Left lung (tissue), 10 donors: ENCODE data around the gene GRK4. TPM values are rescaled to one million over a fixed set of nuclear protein-coding genes. Genes with fewer than 3 reads are reported as not detected.

Experiments used
- ATAC-seq: fragments of 200-7000 bp; cut with Tn5 transposase; one replicate; pipeline ENCODE4 v1.9.1; 2020; ENCODE audit warnings: moderate library complexity
- DNase-seq, 4 donors: peaks; one replicate each; pipeline ENCODE4 v3.0.0-alpha.2; 2013 to 2020
- H3K27ac ChIP-seq, 2 donors: fragments of 200-600 bp; sonication (generic) in 1 of 2; one replicate each; pipeline versions ENCODE4 v1.5.0 to v1.8.0; 2020 to 2021
- H3K27me3 ChIP-seq, 2 donors: fragments of 200-600 bp; sonication (generic) in 1 of 2; one replicate each; pipeline versions ENCODE4 v1.5.0 to v1.8.0; 2020 to 2021
- H3K36me3 ChIP-seq, 2 donors: fragments of 200-600 bp; sonication (generic) in 1 of 2; one replicate each; pipeline versions ENCODE4 v1.5.0 to v1.8.0; 2020 to 2021
- H3K4me1 ChIP-seq, 2 donors: fragments of 200-600 bp; one replicate each; pipeline ENCODE4 v1.8.0; 2021
- H3K4me3 ChIP-seq, 2 donors: fragments of 200-600 bp; sonication (generic) in 1 of 2; one replicate each; pipeline versions ENCODE4 v1.5.0 to v1.8.0; 2020 to 2021; ENCODE audit warnings: mild to moderate bottlenecking in 1 of 2
- H3K9me3 ChIP-seq, 2 donors: fragments of 200-600 bp; sonication (generic) in 1 of 2; one replicate each; pipeline versions ENCODE4 v1.5.0 to v1.8.0; 2020 to 2021
- CTCF ChIP-seq, 2 donors: fragments of 200-600 bp; sonication (generic) in 1 of 2; IDR thresholded peaks; one replicate each; pipeline versions ENCODE4 v1.5.0 to v1.8.0; 2021; ENCODE audit warnings: antibody characterized with exemption in 2 of 2
- intact Hi-C, 2 donors: fragments of 100-400 bp; cut with DNase I; formaldehyde crosslinking; loops; one replicate each; pipeline versions ENCODE4 v1.11.2 to v1.14.2; 2022
- polyA plus RNA-seq, 6 donors: library from polyadenylated mRNA; unstranded; fragments of 120-200 nt; gene quantifications; one replicate each; pipeline ENCODE4 v1.2.1, GENCODE V29; 2013; ENCODE audit not compliant: insufficient read length in 6 of 6
- total RNA-seq, 2 donors: library from RNA; stranded (reverse); fragmentation: NEBNext Ultra II Directional; extraction: Animal tissue kit (Norgen Biotek cat#: 25700); gene quantifications; one replicate each; pipeline ENCODE4 v1.2.1, GENCODE V29; 2021
- donor health status: DM: no; HTN: yes; CAD: no.
- donor health status: DM: no; HTN: no; CAD: no.

GRK4 gene
- total and polyA plus RNA-seq, 8 donors = 5.3 to 23.0 (median 15.9) TPM

GRCh38 chr4:2929469-2929868 is 33.9 kb upstream of the GRK4 start:
- DNase-seq (peak in 1 of 4 donors; percentile 28), ATAC-seq (no peak)
- no peak overlapping the region for H3K4me3 ChIP-seq
- no peaks in the 10 kb centered on the region for H3K27me3 ChIP-seq
- H3K4me1 ChIP-seq = peaks cover 29 to 54% of the 10 kb centered on the region in 2 donors
- peak overlapping the region; percentile 88 to 90 for H3K27ac ChIP-seq
- TF ChIP-seq CTCF (IDR thresholded peaks at IDR 0.05) = no peak
- no peaks in the 10 kb centered on the region for H3K9me3 ChIP-seq
- intact Hi-C loops = no loop called here
- H3K36me3 ChIP-seq = peaks cover 0 to 79% of the 10 kb centered on the region in 2 donors

GRCh38 chr4:2930135-2930757 is 33.1 kb upstream of the GRK4 start:
- Histone ChIP-seq H3K27me3 (no peaks in the 10 kb centered on the region), H3K36me3 (peaks cover 0 to 71% of the 10 kb centered on the region in 2 donors), H3K9me3 (no peaks in the 10 kb centered on the region), H3K27ac (peak overlapping the region; percentile 88 to 90), H3K4me3 (no peak overlapping the region), H3K4me1 (peaks cover 29 to 56% of the 10 kb centered on the region in 2 donors)
- ATAC-seq (peak; percentile 45), DNase-seq (peak in 2 of 4 donors; percentile 31 to 73)
- TF ChIP-seq CTCF (IDR thresholded peaks at IDR 0.05) = no peak
- intact Hi-C loops = loop anchor here in 1 of 2 donors (10.0 kb wide), 1 partner anchor 165 kb away; no protein-coding TSS in a partner anchor

GRCh38 chr4:2930758-2931511 is 32.4 kb upstream of the GRK4 start:
- intact Hi-C loops = loop anchor here in 1 of 2 donors (10.0 kb wide), 1 partner anchor 166 kb away; no protein-coding TSS in a partner anchor
- peak in 3 of 4 donors; percentile 79 to 92 (median 80) for DNase-seq
- peaks cover 0 to 64% of the 10 kb centered on the region in 2 donors for H3K36me3 ChIP-seq
- peak; percentile 66 for ATAC-seq
- H3K4me1 ChIP-seq = peaks cover 33 to 63% of the 10 kb centered on the region in 2 donors
- peak overlapping the region in 1 of 2 donors; percentile 70 for H3K4me3 ChIP-seq
- peak in 1 of 2 donors; percentile 54 for TF ChIP-seq CTCF (IDR thresholded peaks at IDR 0.05)
- H3K9me3 ChIP-seq = no peaks in the 10 kb centered on the region
- peak overlapping the region; percentile 88 to 90 for H3K27ac ChIP-seq
- no peaks in the 10 kb centered on the region for H3K27me3 ChIP-seq

GRCh38 chr4:2931512-2932301 is 31.7 kb upstream of the GRK4 start:
- intact Hi-C loops = loop anchor here in 1 of 2 donors (10.0 kb wide), 1 partner anchor 167 kb away; no protein-coding TSS in a partner anchor
- peak overlapping the region; percentile 88 to 90 for H3K27ac ChIP-seq
- H3K27me3 ChIP-seq = no peaks in the 10 kb centered on the region
- peaks cover 0 to 56% of the 10 kb centered on the region in 2 donors for H3K36me3 ChIP-seq
- H3K9me3 ChIP-seq = no peaks in the 10 kb centered on the region
- ATAC-seq (peak; percentile 4), DNase-seq (peak in 2 of 4 donors; percentile 85 to 94)
- H3K4me1 ChIP-seq = peaks cover 33 to 70% of the 10 kb centered on the region in 2 donors
- TF ChIP-seq CTCF (IDR thresholded peaks at IDR 0.05) = peak in 1 of 2 donors; percentile 32
- H3K4me3 ChIP-seq = peak overlapping the region in 1 of 2 donors; percentile 70
